ENCODE data around the gene AR.

Gene AR

GRCh38 chrX:67543818-67544217, at the start of gene AR:
Gene AR, plus strand, starts transcription at chrX:67544021. Its CDS starts 1,126 bp downstream, at chrX:67545147.
- DNase-seq = peak; percentile 62

GRCh38 chrX:67500617-67501016, 43.2 kb upstream of the AR start:
- DNase-seq = no peak

GRCh38 chrX:67503004-67503403, 40.8 kb upstream of the AR start:
- no peak for DNase-seq

GRCh38 chrX:67503453-67503852, 40.4 kb upstream of the AR start:
- no peak for DNase-seq

- no peak for DNase-seq
Measured at GRCh38 chrX:67520671-67521070, 23.1 kb upstream of the AR start.

GRCh38 chrX:67523002-67523681, 20.7 kb upstream of the AR start:
- no peak for DNase-seq

GRCh38 chrX:67523932-67524331, 19.9 kb upstream of the AR start:
- no peak for DNase-seq

GRCh38 chrX:67524428-67524827, 19.4 kb upstream of the AR start:
- DNase-seq = no peak

GRCh38 chrX:67524950-67525691, 18.7 kb upstream of the AR start:
- no peak for DNase-seq

- no peak for DNase-seq
Measured at GRCh38 chrX:67536564-67536963, 7.3 kb upstream of the AR start.

- DNase-seq = no peak
Measured at GRCh38 chrX:67538383-67538782, 5.4 kb upstream of the AR start.

- DNase-seq = no peak
Measured at GRCh38 chrX:67544281-67545035, 637 bp downstream of the AR start.

- DNase-seq = peak; percentile 31
Measured at GRCh38 chrX:67545036-67545821, 1.4 kb downstream of the AR start.

GRCh38 chrX:67545893-67546495, 2.2 kb downstream of the AR start:
- peak; percentile 8 for DNase-seq

GRCh38 chrX:67546496-67547423, 2.9 kb downstream of the AR start:
- no peak for DNase-seq

GRCh38 chrX:67555578-67556203, 11.9 kb downstream of the AR start:
- DNase-seq = peak; percentile 31

GRCh38 chrX:67558267-67558666, 14.4 kb downstream of the AR start:
- DNase-seq = no peak

GRCh38 chrX:67563469-67564448, 19.9 kb downstream of the AR start:
- DNase-seq = peak; percentile 16

- no peak for DNase-seq
Measured at GRCh38 chrX:67564475-67564874, 20.7 kb downstream of the AR start.

GRCh38 chrX:67568769-67569168, 24.9 kb downstream of the AR start:
- no peak for DNase-seq

All from fibroblast of skin of right biceps (primary cell).